HepG2 (cell line): ENCODE measurements around the gene ERF. TPM values are rescaled to one million over a fixed set of nuclear protein-coding genes. Genes with fewer than 3 reads are reported as not detected.

ENCODE experiments used
- ARID4A ChIP-seq: sonication (generic); formaldehyde crosslinking; IDR thresholded peaks from 2 replicates; pipeline ENCODE4 v1.5.0; 2020; ENCODE audit warnings: mild to moderate bottlenecking, missing genetic modification reagents, borderline replicate concordance
- ATF2 ChIP-seq: sonication (generic); formaldehyde crosslinking; IDR thresholded peaks from 2 replicates; pipeline ENCODE4 v1.4.0; 2020; ENCODE audit warnings: missing genetic modification reagents
- ATRX ChIP-seq: sonication (generic); formaldehyde crosslinking; IDR thresholded peaks from 2 replicates; pipeline ENCODE4 v1.4.0; 2020; ENCODE audit warnings: missing genetic modification reagents, borderline replicate concordance
- GATAD1 ChIP-seq: IDR thresholded peaks from 2 replicates; pipeline ENCODE4 v1.6.1; 2016; ENCODE audit warnings: missing genetic modification reagents, missing compliant biosample characterization
- ISX ChIP-seq: sonication (generic); formaldehyde crosslinking; conservative IDR thresholded peaks from 2 replicates; pipeline ENCODE4 v1.5.0; 2020; ENCODE audit warnings: missing genetic modification reagents
- KDM4B ChIP-seq: sonication (generic); formaldehyde crosslinking; IDR thresholded peaks from 2 replicates; pipeline ENCODE4 v1.4.0; 2020; ENCODE audit warnings: missing genetic modification reagents
- LCORL ChIP-seq, 2 experiments: fragments of 450-650 bp in 1 of 2; sonication (generic) in 1 of 2; formaldehyde crosslinking in 1 of 2; IDR thresholded peaks; 2 replicates each; pipeline versions ENCODE4 v1.5.0 to v1.6.1; 2017 to 2020; ENCODE audit warnings: antibody characterized with exemption in 1 of 2, missing genetic modification reagents in 1 of 2
- NR2C2 ChIP-seq: sonication (generic); formaldehyde crosslinking; IDR thresholded peaks from 2 replicates; pipeline ENCODE4 v1.4.0; 2020; ENCODE audit warnings: missing genetic modification reagents, mild to moderate bottlenecking, moderate library complexity, borderline replicate concordance
- PLRG1 ChIP-seq: fragments of 450-650 bp; conservative IDR thresholded peaks from 2 replicates; pipeline ENCODE4 v1.6.1; 2016
- POLR2A ChIP-seq, 2 experiments: IDR thresholded peaks; 2 replicates each; pipeline ENCODE4 v1.6.1; 2011; ENCODE audit warnings: low read depth in 2 of 2, low read length in 2 of 2, mild to moderate bottlenecking in 1 of 2, moderate library complexity in 1 of 2; ENCODE audit not compliant: insufficient read depth in 1 of 2
- PREB ChIP-seq: sonication (generic); formaldehyde crosslinking; IDR thresholded peaks from 2 replicates; pipeline ENCODE4 v1.4.0; 2020; ENCODE audit warnings: missing genetic modification reagents
- RFXAP ChIP-seq: sonication (generic); formaldehyde crosslinking; IDR thresholded peaks from 2 replicates; pipeline ENCODE4 v1.4.0; 2020; ENCODE audit warnings: missing genetic modification reagents, borderline replicate concordance
- SAP130 ChIP-seq: IDR thresholded peaks from 2 replicates; pipeline ENCODE4 v1.6.1; 2016; ENCODE audit warnings: low read depth
- SIN3A ChIP-seq: IDR thresholded peaks from 2 replicates; pipeline ENCODE4 v1.6.1; 2011; ENCODE audit warnings: low read depth, mild to moderate bottlenecking, control low read depth, low read length, borderline replicate concordance
- TOPORS ChIP-seq: sonication (generic); formaldehyde crosslinking; IDR thresholded peaks from 2 replicates; pipeline ENCODE4 v1.8.0; 2023; ENCODE audit warnings: mild to moderate bottlenecking, missing genetic modification reagents
- USF2 ChIP-seq, 2 experiments: sonication (generic) in 1 of 2; formaldehyde crosslinking in 1 of 2; IDR thresholded peaks; 2 replicates each; pipeline versions ENCODE4 v1.5.1 to v1.6.1; 2011 to 2020; ENCODE audit warnings: borderline replicate concordance in 1 of 2, low read depth in 1 of 2, low read length in 1 of 2, mild to moderate bottlenecking in 1 of 2, missing genetic modification reagents in 1 of 2, moderate library complexity in 1 of 2
- ZNF230 ChIP-seq: sonication (generic); formaldehyde crosslinking; IDR thresholded peaks from 2 replicates; pipeline ENCODE4 v1.4.0; 2020; ENCODE audit warnings: mild to moderate bottlenecking, missing genetic modification reagents
- ZNF468 ChIP-seq: sonication (generic); formaldehyde crosslinking; IDR thresholded peaks from 2 replicates; pipeline ENCODE4 v1.8.0; 2022; ENCODE audit warnings: mild to moderate bottlenecking, moderate library complexity, missing genetic modification reagents
- polyA plus RNA-seq, 8 experiments: library from polyadenylated mRNA; depleted of rRNA in 3 of 8; stranded (reverse) in 7 of 8; unstranded in 1 of 8; fragments of >200 nt; fragmentation: Illumina TruSeq in 4 of 8; extraction: Trizol in 4 of 8; gene quantifications; 2 replicates each; pipeline versions ENCODE4 v1.2.1 to v1.2.3, GENCODE V29; 2011 to 2016; ENCODE audit warnings: low read depth in 4 of 8, missing spikeins in 1 of 8, mixed read lengths in 1 of 8; ENCODE audit not compliant: insufficient read depth in 1 of 8
- total RNA-seq, 5 experiments: library from RNA; depleted of rRNA; stranded (reverse); fragments of >200 nt; fragmentation: Illumina TruSeq; extraction: Trizol; gene quantifications; 2 replicates each; pipeline ENCODE4 v1.2.3, GENCODE V29; 2016; ENCODE audit warnings: low read depth in 1 of 5

The ERF gene
- total and polyA plus RNA-seq, 2 of the 13 experiments (the other 11 are each of a cell fraction or from before 2014, with no cell fraction given) = 67.1 to 69.9 TPM

GRCh38 chr19:42281827-42282762, 27.2 kb upstream of the ERF start (continued):
- TF ChIP-seq USF2 (IDR thresholded peaks at IDR 0.05; ENCODE audit: low read depth, low read length) = no peak
- TF ChIP-seq USF2 (CRISPR knock-in tag; IDR thresholded peaks at IDR 0.05; ENCODE audit: borderline replicate concordance) = no peak
- peak; percentile 29; the same call in 1 of the 2 replicates for TF ChIP-seq SAP130 (CRISPR knock-in tag)
- TF ChIP-seq ISX (CRISPR knock-in tag) = no peak
- no peak for TF ChIP-seq ZNF468 (CRISPR knock-in tag)
- TF ChIP-seq ATF2 (CRISPR knock-in tag) = 0 out of 2 replicates have a peak, but pooled peaks have one; percentile 41
- no peak for TF ChIP-seq TOPORS (CRISPR knock-in tag)
- TF ChIP-seq GATAD1 (CRISPR knock-in tag) = 0 out of 2 replicates have a peak, but pooled peaks have one; percentile 19
- no peak for TF ChIP-seq KDM4B (CRISPR knock-in tag)
- no peak for TF ChIP-seq LCORL (IDR thresholded peaks at IDR 0.05)
- TF ChIP-seq LCORL (CRISPR knock-in tag; IDR thresholded peaks at IDR 0.05) = 0 out of 2 replicates have a peak, but pooled peaks have one; percentile 39
- TF ChIP-seq NR2C2 = peak; percentile 49; the same call in 1 of the 2 replicates
- TF ChIP-seq POLR2A (IDR thresholded peaks at IDR 0.05; ENCODE audit: insufficient read depth in 1 of 2, low read depth in 2 of 2, low read length in 2 of 2) = peak in 1 of 2 experiments; percentile 56; a peak in 2 of 4 replicates
- TF ChIP-seq PREB (CRISPR knock-in tag) = no peak
- TF ChIP-seq ARID4A = peak; percentile 37; the same call in 1 of the 2 replicates
- TF ChIP-seq PLRG1 = no peak
- no peak for TF ChIP-seq SIN3A
- TF ChIP-seq RFXAP = no peak
- TF ChIP-seq ZNF230 (CRISPR knock-in tag) = peak; percentile 54; the same call in 1 of the 2 replicates
- TF ChIP-seq ATRX (CRISPR knock-in tag) = no peak
